GM12865 (cell line): ENCODE results near the gene MROH2B.

ENCODE experiments used
- DNase-seq: peaks from one replicate; pipeline ENCODE4 v3.0.0; 2010; ENCODE audit warnings: low read depth
- H3K4me3 ChIP-seq: 2 replicates; pipeline ENCODE4 v1.5.1; 2011; ENCODE audit warnings: mild to moderate bottlenecking, low read depth, low read length, control low read depth
- TF ChIP-seq, protein P1 (sequence below): IDR thresholded peaks from 2 replicates; pipeline ENCODE4 v1.5.1; 2011; ENCODE audit warnings: low read length, control low read depth, low read depth, inconsistent platforms; ENCODE audit not compliant: insufficient read depth; ENCODE audit errors: missing control alignments

Gene MROH2B

DNA sequence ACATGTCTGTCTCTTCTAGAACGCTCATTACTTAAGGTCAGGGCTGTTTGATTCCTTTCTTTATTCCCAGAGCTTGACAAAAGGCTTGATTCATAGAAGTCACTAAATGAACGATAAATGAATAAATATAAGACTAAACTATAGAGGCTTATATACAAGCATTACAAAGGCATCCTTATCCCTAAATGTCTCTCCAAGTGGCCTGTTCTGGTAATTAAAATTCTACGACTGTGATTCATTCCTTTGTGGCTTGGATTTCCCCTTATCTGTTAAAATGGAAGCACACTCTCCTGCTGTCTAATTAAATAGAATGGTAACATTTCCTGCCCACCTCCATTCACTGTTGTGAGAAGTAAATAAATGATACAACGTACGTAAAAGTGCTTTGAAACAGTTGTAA lies 112.3 kb downstream of the MROH2B start:
- no peak overlapping the region for H3K4me3 ChIP-seq
- DNase-seq, result no peak
- TF ChIP-seq, protein P1, sequence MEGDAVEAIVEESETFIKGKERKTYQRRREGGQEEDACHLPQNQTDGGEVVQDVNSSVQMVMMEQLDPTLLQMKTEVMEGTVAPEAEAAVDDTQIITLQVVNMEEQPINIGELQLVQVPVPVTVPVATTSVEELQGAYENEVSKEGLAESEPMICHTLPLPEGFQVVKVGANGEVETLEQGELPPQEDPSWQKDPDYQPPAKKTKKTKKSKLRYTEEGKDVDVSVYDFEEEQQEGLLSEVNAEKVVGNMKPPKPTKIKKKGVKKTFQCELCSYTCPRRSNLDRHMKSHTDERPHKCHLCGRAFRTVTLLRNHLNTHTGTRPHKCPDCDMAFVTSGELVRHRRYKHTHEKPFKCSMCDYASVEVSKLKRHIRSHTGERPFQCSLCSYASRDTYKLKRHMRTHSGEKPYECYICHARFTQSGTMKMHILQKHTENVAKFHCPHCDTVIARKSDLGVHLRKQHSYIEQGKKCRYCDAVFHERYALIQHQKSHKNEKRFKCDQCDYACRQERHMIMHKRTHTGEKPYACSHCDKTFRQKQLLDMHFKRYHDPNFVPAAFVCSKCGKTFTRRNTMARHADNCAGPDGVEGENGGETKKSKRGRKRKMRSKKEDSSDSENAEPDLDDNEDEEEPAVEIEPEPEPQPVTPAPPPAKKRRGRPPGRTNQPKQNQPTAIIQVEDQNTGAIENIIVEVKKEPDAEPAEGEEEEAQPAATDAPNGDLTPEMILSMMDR, result no peak

DNA sequence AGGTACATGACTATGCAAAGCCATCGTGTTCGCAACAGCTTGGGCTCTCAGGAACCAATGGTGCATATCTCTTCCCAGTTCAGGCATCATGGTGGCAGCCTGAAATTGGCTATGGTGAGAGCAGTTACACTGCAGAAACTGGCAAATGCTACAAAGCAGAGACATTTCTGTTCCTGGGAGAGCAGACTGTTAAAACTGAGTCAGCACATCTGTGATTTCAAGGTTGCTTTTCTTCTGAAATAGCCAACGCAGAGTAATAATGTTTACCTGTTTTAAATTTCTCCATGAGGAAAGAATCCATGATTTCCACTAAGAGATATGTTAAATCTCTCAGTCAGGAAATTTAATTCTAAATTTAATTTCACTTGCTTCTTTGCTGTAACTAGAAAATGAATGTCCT lies 114.1 kb downstream of the MROH2B start:
- TF ChIP-seq, protein P1, result no peak
- H3K4me3 ChIP-seq, result no peak overlapping the region
- no peak for DNase-seq

DNA sequence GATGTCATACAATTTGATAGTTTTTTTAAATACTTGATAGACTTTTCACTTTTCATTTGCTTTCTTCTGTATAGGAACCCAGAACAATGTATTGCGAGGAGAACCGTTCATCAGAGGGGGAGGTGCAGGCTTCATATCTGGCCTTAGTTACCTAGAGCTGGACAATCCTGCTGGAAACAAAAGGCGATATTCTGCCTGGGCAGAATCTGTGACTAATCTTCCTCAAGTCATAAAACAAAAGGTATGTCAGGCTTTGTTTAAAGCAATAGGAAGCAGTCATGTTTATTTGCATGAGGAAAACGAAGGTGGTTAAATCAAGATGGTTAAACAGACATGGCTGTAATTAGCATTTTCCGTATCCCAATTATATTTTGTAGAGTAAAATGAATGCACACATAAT lies 115.8 kb downstream of the MROH2B start:
- no peak overlapping the region for H3K4me3 ChIP-seq
- DNase-seq, result no peak
- TF ChIP-seq, protein P1, result no peak
